Pancreas (tissue), 10 donors: ENCODE results near the gene VWA3B. TPM values are rescaled to one million over a fixed set of nuclear protein-coding genes. Genes with fewer than 3 reads are reported as not detected.
"Not testable (repeated sequence)": the region's sequence is repeated elsewhere in the genome, so short reads cannot be mapped to it uniquely, and the experiment has no call there.

ENCODE experiments used
- ATAC-seq, 4 donors: fragments of 200-7000 bp; cut with Tn5 transposase; one replicate each; pipeline versions ENCODE4 v1.8.0 to v1.9.1; 2020; ENCODE audit warnings: mild to moderate bottlenecking in 4 of 4, moderate library complexity in 4 of 4
- DNase-seq, 6 donors: peaks; one replicate each; pipeline ENCODE4 v3.0.0-alpha.2; 2020
- FAIRE-seq: peaks from 2 replicates; lab custom pipeline; 2012; peaks lifted over from hg19 to GRCh38; lab: Jason Lieb, UNC
- H3K27ac ChIP-seq, 4 donors: fragments of 200-600 bp; sonication (generic); 1 replicate in 3 of 4; 2 replicates in 1 of 4; pipeline versions ENCODE4 v1.5.0 to v1.8.0; 2020
- H3K27me3 ChIP-seq, 4 donors: fragments of 200-600 bp; one replicate each; pipeline ENCODE4 v1.8.0; 2021
- H3K36me3 ChIP-seq, 3 donors: fragments of 200-600 bp; sonication (generic) in 1 of 3; one replicate each; pipeline versions ENCODE4 v1.5.0 to v1.8.0; 2020 to 2021
- H3K4me1 ChIP-seq, 3 donors: fragments of 200-600 bp; one replicate each; pipeline ENCODE4 v1.8.0; 2021
- H3K4me3 ChIP-seq, 4 donors: fragments of 200-600 bp; sonication (generic) in 2 of 4; one replicate each; pipeline versions ENCODE4 v1.5.0 to v1.8.0; 2020 to 2021
- H3K9me3 ChIP-seq, 4 donors: fragments of 200-600 bp; one replicate each; pipeline ENCODE4 v1.8.0; 2021
- WGBS, 2 donors: extraction: QIAGEN DNeasy Blood & Tissue Kit; methylation state at CpG; one replicate each; pipeline ENCODE4 v1.1.7; 2013; 5-methylcytosine and 5-hydroxymethylcytosine counted together
- intact Hi-C, 3 donors: fragments of 100-400 bp; cut with DNase I; formaldehyde crosslinking; loops; one replicate each; pipeline versions ENCODE4 v1.11.1 to v1.14.2; 2022
- polyA plus RNA-seq, 2 donors: library from polyadenylated mRNA; stranded (reverse); fragments of 200-250 nt; gene quantifications; one replicate each; pipeline ENCODE4 v1.2.3, GENCODE V29; 2013
- total RNA-seq, 6 donors: library from RNA; stranded (reverse); fragmentation: NEBNext Ultra II Directional in 4 of 6; extraction: Animal tissue kit (Norgen Biotek cat#: 25700) in 4 of 6; gene quantifications; one replicate each; pipeline versions ENCODE4 v1.2.1 to v1.2.4, GENCODE V29; 2021 to 2023
- TF ChIP-seq, protein P1 (sequence below), 4 donors: fragments of 200-600 bp; sonication (generic) in 3 of 4; IDR thresholded peaks; one replicate each; pipeline versions ENCODE4 v1.5.0 to v1.8.0; 2021; ENCODE audit warnings: antibody characterized with exemption in 4 of 4
- donor health status: healthy with polysubstance abuse.
- donor health status: DM: no; HTN: no; CAD: no; lungs with moderate emphysema.
- donor health status: DM: no; HTN: no; CAD: no.
- donor health status: control.
- donor health status: control.
- donor health status: Bipolar disorder and iron deficiency.
- donor health status: DM: yes; HTN: yes; CAD: no.
- donor health status: DM: no; HTN: no; CAD: no.
- donor health status: DM: no; HTN: no; CAD: no.
- donor health status: DM: yes; HTN: yes; CAD: no.

Gene VWA3B
- total and polyA plus RNA-seq, 8 donors: 0.04 to 0.24 (median 0.07) TPM; not detected in 5

DNA sequence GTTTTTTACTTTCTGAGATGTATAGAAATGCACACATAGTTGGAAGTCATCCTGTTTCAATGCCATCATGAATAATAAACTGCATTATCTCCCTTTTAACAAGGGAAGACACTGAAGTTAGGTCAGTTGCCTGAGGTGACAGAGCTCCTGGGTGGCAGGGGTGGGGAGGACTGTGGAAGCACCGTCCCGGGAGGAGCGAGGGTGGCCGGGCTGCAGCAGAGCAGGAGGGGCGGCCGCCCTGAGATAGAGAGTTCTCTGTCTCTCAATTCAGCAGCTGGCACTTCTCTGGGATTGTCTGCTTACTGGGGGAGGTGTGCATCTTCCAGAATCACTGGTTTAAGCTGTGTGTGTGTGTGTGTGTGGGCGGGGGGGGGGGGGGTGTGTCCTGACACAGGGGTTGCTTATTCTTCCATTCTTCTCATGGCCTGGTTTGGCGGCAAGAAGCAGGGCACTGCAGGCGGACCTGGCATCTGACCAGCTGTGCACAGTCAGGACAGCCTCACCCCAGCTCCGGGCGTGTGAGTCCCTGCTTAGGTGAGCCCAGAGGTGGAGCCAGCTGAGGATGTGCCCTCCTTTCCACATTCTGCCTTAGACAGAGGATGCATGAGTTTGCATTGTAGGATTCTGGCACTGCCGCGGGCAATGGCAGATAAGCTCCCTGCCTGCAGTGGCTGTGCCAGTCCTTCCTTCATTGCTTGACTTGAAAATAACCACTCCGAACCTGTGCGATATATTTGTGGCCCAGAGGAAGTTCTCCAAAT lies 40.4 kb downstream of the VWA3B start:
- FAIRE-seq (no peak), DNase-seq (no peak), ATAC-seq (no peak)
- TF ChIP-seq, protein P1, sequence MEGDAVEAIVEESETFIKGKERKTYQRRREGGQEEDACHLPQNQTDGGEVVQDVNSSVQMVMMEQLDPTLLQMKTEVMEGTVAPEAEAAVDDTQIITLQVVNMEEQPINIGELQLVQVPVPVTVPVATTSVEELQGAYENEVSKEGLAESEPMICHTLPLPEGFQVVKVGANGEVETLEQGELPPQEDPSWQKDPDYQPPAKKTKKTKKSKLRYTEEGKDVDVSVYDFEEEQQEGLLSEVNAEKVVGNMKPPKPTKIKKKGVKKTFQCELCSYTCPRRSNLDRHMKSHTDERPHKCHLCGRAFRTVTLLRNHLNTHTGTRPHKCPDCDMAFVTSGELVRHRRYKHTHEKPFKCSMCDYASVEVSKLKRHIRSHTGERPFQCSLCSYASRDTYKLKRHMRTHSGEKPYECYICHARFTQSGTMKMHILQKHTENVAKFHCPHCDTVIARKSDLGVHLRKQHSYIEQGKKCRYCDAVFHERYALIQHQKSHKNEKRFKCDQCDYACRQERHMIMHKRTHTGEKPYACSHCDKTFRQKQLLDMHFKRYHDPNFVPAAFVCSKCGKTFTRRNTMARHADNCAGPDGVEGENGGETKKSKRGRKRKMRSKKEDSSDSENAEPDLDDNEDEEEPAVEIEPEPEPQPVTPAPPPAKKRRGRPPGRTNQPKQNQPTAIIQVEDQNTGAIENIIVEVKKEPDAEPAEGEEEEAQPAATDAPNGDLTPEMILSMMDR (IDR thresholded peaks at IDR 0.05): no peak
- Histone ChIP-seq H3K4me1 (no peaks in the 10 kb centered on the region), H3K4me3 (no peak overlapping the region), H3K27me3 (no peaks in the 10 kb centered on the region), H3K27ac (no peak overlapping the region), H3K9me3 (no peaks in the 10 kb centered on the region), H3K36me3 (no peaks in the 10 kb centered on the region)
- 71 to 79% methylated on average over 14 to 15 of the region's 15 CpGs for WGBS, 2 donors
- intact Hi-C loops: no loop called here

- intact Hi-C loops: no loop called here
- Histone ChIP-seq H3K4me3 (no peak overlapping the region), H3K4me1 (no peaks in the 10 kb centered on the region), H3K27ac (no peak overlapping the region), H3K9me3 (no peaks in the 10 kb centered on the region), H3K36me3 (no peaks in the 10 kb centered on the region), H3K27me3 (no peaks in the 10 kb centered on the region)
- FAIRE-seq (no peak), ATAC-seq (no peak), DNase-seq (no peak)
- TF ChIP-seq, protein P1 (IDR thresholded peaks at IDR 0.05): no peak
- 80 to 84% methylated on average over 7 of the region's 7 CpGs for WGBS, 2 donors
These were observed 41.7 kb downstream of the VWA3B start for GRCh38 chr2:98128556-98129109.

GRCh38 chr2:98130073-98130472 lies 43.1 kb downstream of the VWA3B start:
- intact Hi-C loops, H3K36me3 ChIP-seq, DNase-seq, H3K4me1 ChIP-seq, H3K4me3 ChIP-seq, H3K27ac ChIP-seq, FAIRE-seq, ATAC-seq, H3K9me3 ChIP-seq, H3K27me3 ChIP-seq: not testable (repeated sequence)
- WGBS, 2 donors: 34 to 44% methylated on average over 5 of the region's 5 CpGs

- 78 to 79% methylated on average over 12 of the region's 12 CpGs for WGBS, 2 donors
- TF ChIP-seq, protein P1 (IDR thresholded peaks at IDR 0.05): no peak
- no peaks in the 10 kb centered on the region for H3K9me3 ChIP-seq
- H3K4me3 ChIP-seq: no peak overlapping the region
- H3K27ac ChIP-seq: no peak overlapping the region
- H3K27me3 ChIP-seq: no peaks in the 10 kb centered on the region
- intact Hi-C loops: no loop called here
- FAIRE-seq (no peak), ATAC-seq (peak in 2 of 4 donors; percentile 26 to 49), DNase-seq (no peak)
- no peaks in the 10 kb centered on the region for H3K36me3 ChIP-seq
- no peaks in the 10 kb centered on the region for H3K4me1 ChIP-seq
These were observed 47.4 kb downstream of the VWA3B start for GRCh38 chr2:98134172-98135005.

- H3K4me3 ChIP-seq: no peak overlapping the region
- no peaks in the 10 kb centered on the region for H3K27me3 ChIP-seq
- FAIRE-seq (no peak), DNase-seq (no peak), ATAC-seq (no peak)
- H3K9me3 ChIP-seq: no peaks in the 10 kb centered on the region
- intact Hi-C loops: no loop called here
- H3K36me3 ChIP-seq: no peaks in the 10 kb centered on the region
- no peaks in the 10 kb centered on the region for H3K4me1 ChIP-seq
- H3K27ac ChIP-seq: no peak overlapping the region
- TF ChIP-seq, protein P1 (IDR thresholded peaks at IDR 0.05): no peak
These were observed 50.2 kb downstream of the VWA3B start for GRCh38 chr2:98137196-98137595.

- peak in 1 of 6 donors; percentile 39 for DNase-seq
- H3K36me3 ChIP-seq, H3K9me3 ChIP-seq, H3K4me1 ChIP-seq, H3K4me3 ChIP-seq, FAIRE-seq, intact Hi-C loops, H3K27me3 ChIP-seq, H3K27ac ChIP-seq, ATAC-seq: not testable (repeated sequence)
- 91 to 98% methylated on average over 20 to 28 of the region's 28 CpGs for WGBS, 2 donors
These were observed 52.0 kb downstream of the VWA3B start for GRCh38 chr2:98138978-98139377.
